ENCODE results near the gene LRRN4. TPM values are rescaled to one million over a fixed set of nuclear protein-coding genes. Genes with fewer than 3 reads are reported as not detected.

LRRN4 gene
- total RNA-seq, 4 donors from 2014 or later, result not detected

DNA sequence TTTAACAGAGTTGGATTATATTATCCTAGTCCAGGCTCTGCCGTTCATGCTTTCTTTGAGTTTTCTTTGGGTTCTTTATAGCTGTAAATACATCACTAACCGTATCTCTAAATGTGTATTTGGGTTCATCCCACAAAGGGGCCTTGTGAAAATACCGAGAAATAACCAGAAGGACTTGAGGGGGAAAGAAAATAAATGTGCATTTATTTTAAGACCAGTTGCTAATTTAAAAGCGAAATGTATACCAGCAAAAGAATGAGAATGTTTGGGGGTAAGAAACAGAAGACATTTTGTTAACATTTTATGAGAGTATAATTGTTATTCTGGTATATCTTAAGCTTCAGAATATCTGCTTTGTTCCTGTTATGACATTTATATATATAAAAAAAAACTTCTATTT, 38.9 kb downstream of the LRRN4 start:
- no peak for TF ChIP-seq POLR2A (IDR thresholded peaks at IDR 0.05)
- TF ChIP-seq, protein P1, sequence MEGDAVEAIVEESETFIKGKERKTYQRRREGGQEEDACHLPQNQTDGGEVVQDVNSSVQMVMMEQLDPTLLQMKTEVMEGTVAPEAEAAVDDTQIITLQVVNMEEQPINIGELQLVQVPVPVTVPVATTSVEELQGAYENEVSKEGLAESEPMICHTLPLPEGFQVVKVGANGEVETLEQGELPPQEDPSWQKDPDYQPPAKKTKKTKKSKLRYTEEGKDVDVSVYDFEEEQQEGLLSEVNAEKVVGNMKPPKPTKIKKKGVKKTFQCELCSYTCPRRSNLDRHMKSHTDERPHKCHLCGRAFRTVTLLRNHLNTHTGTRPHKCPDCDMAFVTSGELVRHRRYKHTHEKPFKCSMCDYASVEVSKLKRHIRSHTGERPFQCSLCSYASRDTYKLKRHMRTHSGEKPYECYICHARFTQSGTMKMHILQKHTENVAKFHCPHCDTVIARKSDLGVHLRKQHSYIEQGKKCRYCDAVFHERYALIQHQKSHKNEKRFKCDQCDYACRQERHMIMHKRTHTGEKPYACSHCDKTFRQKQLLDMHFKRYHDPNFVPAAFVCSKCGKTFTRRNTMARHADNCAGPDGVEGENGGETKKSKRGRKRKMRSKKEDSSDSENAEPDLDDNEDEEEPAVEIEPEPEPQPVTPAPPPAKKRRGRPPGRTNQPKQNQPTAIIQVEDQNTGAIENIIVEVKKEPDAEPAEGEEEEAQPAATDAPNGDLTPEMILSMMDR (IDR thresholded peaks at IDR 0.05 in 4 of 5, conservative IDR thresholded peaks at IDR 0.05 in 1 of 5), result no peak
- intact Hi-C loops (cut with DNase I; ENCODE audit: low total_unique reads) (no loop called here), in situ Hi-C loops (cut with MboI; ENCODE audit: low sequenced_read_pairs in 4 of 4) (no loop called here)
- no peak overlapping the region for H3K4me3 ChIP-seq
- H3K9me3 ChIP-seq, result no peaks in the 10 kb centered on the region
- no peak for ATAC-seq
- no peak for DNase-seq
- no peak overlapping the region for H3K27ac ChIP-seq
- no peaks in the 10 kb centered on the region for H3K27me3 ChIP-seq
- peaks cover 0 to 42% of the 10 kb centered on the region in 2 donors for H3K36me3 ChIP-seq
- H3K4me1 ChIP-seq, result peaks cover 0 to under 1% of the 10 kb centered on the region in 2 donors

DNA sequence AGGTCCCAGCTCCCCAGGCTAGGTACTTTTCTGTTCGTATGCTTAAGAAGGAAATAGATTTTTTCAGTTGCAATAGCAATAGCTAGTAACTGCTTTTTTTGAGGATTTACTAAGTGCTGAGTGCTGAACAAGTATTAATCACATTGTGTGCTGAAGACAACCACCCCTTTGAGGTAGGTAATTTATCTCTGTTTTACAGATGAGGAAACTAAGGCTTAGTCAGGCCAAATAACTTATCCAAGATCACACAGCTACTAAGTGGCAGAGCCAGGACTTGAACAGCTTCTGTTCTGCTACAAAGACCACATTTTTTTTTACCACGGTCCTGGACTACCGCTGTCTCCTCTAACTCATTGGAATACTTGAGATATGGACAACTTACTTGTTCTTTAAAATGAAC, 39.8 kb downstream of the LRRN4 start:
- ATAC-seq, result no peak
- TF ChIP-seq POLR2A (IDR thresholded peaks at IDR 0.05), result no peak
- intact Hi-C loops (cut with DNase I; ENCODE audit: low total_unique reads) (no loop called here), in situ Hi-C loops (cut with MboI; ENCODE audit: low sequenced_read_pairs in 4 of 4) (no loop called here)
- H3K4me1 ChIP-seq, result peaks cover 2 to 4% of the 10 kb centered on the region in 2 donors
- H3K27ac ChIP-seq, result no peak overlapping the region
- DNase-seq, result no peak
- no peak overlapping the region for H3K4me3 ChIP-seq
- no peaks in the 10 kb centered on the region for H3K27me3 ChIP-seq
- no peaks in the 10 kb centered on the region for H3K9me3 ChIP-seq
- H3K36me3 ChIP-seq, result peaks cover 0 to 46% of the 10 kb centered on the region in 2 donors

DNA sequence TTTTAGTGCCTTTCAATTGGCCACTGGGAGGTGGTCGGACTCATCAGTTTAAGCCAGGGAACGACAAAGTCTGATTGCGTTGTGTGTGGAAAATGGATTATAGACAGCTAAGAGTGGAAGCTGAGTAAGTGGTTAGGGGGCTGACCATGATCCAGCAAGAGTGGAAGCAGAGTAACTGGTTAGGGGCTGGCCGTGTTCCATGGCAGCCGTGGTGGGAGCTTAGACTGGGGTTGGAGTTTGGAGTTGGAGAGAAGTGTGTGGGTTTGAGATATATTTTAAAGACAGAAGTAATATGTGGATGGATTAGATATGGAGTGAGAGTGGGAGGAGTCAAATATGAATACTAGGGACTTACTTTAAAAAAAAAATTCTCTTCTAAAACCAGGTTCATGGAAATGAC, 41.7 kb downstream of the LRRN4 start:
- in situ Hi-C loops (cut with MboI; ENCODE audit: low sequenced_read_pairs in 4 of 4) (no loop called here), intact Hi-C loops (cut with DNase I; ENCODE audit: low total_unique reads) (no loop called here)
- TF ChIP-seq, protein P1 (IDR thresholded peaks at IDR 0.05 in 4 of 5, conservative IDR thresholded peaks at IDR 0.05 in 1 of 5), result no peak
- TF ChIP-seq POLR2A (IDR thresholded peaks at IDR 0.05), result no peak
- Histone ChIP-seq H3K27ac (peak overlapping the region in 1 of 4 donors; percentile 39), H3K4me3 (no peak overlapping the region), H3K9me3 (no peaks in the 10 kb centered on the region), H3K27me3 (no peaks in the 10 kb centered on the region), H3K4me1 (peaks cover 15 to 21% of the 10 kb centered on the region in 2 donors), H3K36me3 (peaks cover 0 to 46% of the 10 kb centered on the region in 2 donors)
- no peak for ATAC-seq
- DNase-seq, result no peak

DNA sequence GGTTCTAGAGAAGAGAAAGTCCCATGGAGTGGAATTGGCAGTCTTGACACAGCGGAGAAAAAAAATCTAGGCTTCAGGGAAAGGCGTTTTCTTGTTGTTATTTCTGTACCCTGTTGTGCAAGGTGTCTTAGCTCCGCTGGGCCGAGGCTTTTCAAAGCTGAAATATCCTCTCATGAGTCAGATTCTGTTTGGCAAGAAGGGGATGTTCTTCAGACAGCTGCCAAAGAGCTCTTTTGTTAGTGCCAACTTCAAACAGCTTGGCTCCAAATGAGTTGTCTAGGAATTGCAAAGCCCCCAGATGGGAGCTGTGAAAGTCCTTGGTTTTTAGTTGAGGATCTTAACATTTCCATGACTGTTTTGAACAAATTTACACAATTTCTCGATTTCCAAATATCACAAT, 45.6 kb downstream of the LRRN4 start:
- intact Hi-C loops (cut with DNase I; ENCODE audit: low total_unique reads), result no loop called here
- ATAC-seq, result peak; percentile 89 to 90
- in situ Hi-C loops (cut with MboI; ENCODE audit: low sequenced_read_pairs in 4 of 4), result no loop called here
- peak overlapping the region; percentile 72 to 89 (median 75) for H3K4me3 ChIP-seq
- peak; percentile 77 to 88 for DNase-seq
- no peaks in the 10 kb centered on the region for H3K27me3 ChIP-seq
- H3K4me1 ChIP-seq, result peaks cover 20 to 31% of the 10 kb centered on the region in 2 donors
- H3K9me3 ChIP-seq, result no peaks in the 10 kb centered on the region
- peaks cover 0 to 35% of the 10 kb centered on the region in 2 donors for H3K36me3 ChIP-seq
- peak overlapping the region; percentile 84 to 97 (median 90) for H3K27ac ChIP-seq
- TF ChIP-seq, protein P1 (IDR thresholded peaks at IDR 0.05 in 4 of 5, conservative IDR thresholded peaks at IDR 0.05 in 1 of 5), result no peak
- peak; percentile 33 to 58 for TF ChIP-seq POLR2A (IDR thresholded peaks at IDR 0.05)

DNA sequence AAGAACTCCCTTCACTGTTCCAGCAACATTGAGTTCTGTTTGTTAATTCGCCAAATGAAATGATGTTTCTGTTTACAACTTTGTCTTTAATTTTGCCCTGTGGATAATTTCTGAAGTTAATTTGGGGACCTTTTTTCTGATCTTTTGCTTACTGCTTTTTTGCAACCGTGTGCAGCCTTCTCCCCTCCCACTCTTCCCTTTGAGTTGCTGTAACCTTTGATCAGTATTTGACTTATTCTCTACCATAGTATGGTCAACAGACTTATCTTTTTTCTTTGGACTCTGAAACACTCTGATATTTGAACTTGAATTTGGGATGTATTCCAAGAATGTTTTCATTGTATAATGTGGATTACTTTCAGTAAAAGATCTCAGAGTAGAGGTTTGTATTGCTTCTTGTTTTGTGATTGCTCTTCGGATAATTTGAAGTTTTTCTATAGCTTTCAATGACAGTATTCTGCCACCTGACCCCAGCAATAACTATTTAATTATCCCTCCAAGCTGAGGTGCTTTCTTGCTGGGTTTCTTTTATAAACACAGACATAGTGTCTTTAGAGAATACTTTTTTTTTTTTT, 46.2 kb downstream of the LRRN4 start:
- intact Hi-C loops (cut with DNase I; ENCODE audit: low total_unique reads) (no loop called here), in situ Hi-C loops (cut with MboI; ENCODE audit: low sequenced_read_pairs in 4 of 4) (no loop called here)
- no peaks in the 10 kb centered on the region for H3K9me3 ChIP-seq
- H3K4me3 ChIP-seq, result peak overlapping the region; percentile 72 to 89 (median 75)
- peaks cover 0 to 28% of the 10 kb centered on the region in 2 donors for H3K36me3 ChIP-seq
- ATAC-seq, result no peak
- H3K27me3 ChIP-seq, result no peaks in the 10 kb centered on the region
- no peak for DNase-seq
- TF ChIP-seq, protein P1 (IDR thresholded peaks at IDR 0.05 in 4 of 5, conservative IDR thresholded peaks at IDR 0.05 in 1 of 5), result no peak
- TF ChIP-seq POLR2A (IDR thresholded peaks at IDR 0.05), result no peak
- H3K27ac ChIP-seq, result peak overlapping the region; percentile 84 to 97 (median 90)
- H3K4me1 ChIP-seq, result peaks cover 20 to 31% of the 10 kb centered on the region in 2 donors

Data from gastrocnemius medialis (tissue), 4 donors.